IgD-negative memory B cell (primary cell): ENCODE data around the gene FRMD4A. TPM values are rescaled to one million over a fixed set of nuclear protein-coding genes. Genes with fewer than 3 reads are reported as not detected.

ENCODE experiments used
- H3K27ac Mint-ChIP-seq, 3 donors: one replicate each; pipeline ENCODE4 v1.8.0; 2020 to 2022; ENCODE audit warnings: mild to moderate bottlenecking in 3 of 3, mixed read lengths in 3 of 3, moderate library complexity in 1 of 3
- H3K27me3 Mint-ChIP-seq: one replicate; pipeline ENCODE4 v1.8.0; 2021; ENCODE audit warnings: mixed read lengths
- H3K36me3 Mint-ChIP-seq: one replicate; pipeline ENCODE4 v1.8.0; 2020; ENCODE audit warnings: mild to moderate bottlenecking, mixed read lengths
- H3K4me1 Mint-ChIP-seq, 3 donors: one replicate each; pipeline ENCODE4 v1.8.0; 2020 to 2022; ENCODE audit warnings: mixed read lengths in 3 of 3, mild to moderate bottlenecking in 1 of 3
- H3K4me3 Mint-ChIP-seq, 4 donors: one replicate each; pipeline ENCODE4 v1.8.0; 2020 to 2022; ENCODE audit warnings: mild to moderate bottlenecking in 4 of 4, mixed read lengths in 4 of 4, moderate library complexity in 3 of 4
- H3K9me3 Mint-ChIP-seq, 3 donors: one replicate each; pipeline ENCODE4 v1.8.0; 2020 to 2021; ENCODE audit warnings: mixed read lengths in 3 of 3, mild to moderate bottlenecking in 1 of 3
- polyA plus RNA-seq: library from polyadenylated mRNA; unstranded; fragments of 300-500 nt; fragmentation: Illumina TruSeq; gene quantifications from one replicate; pipeline ENCODE4 v1.2.3, GENCODE V29; 2021

FRMD4A gene
- polyA plus RNA-seq, 1 donor from 2014 or later = 1.7 TPM

DNA sequence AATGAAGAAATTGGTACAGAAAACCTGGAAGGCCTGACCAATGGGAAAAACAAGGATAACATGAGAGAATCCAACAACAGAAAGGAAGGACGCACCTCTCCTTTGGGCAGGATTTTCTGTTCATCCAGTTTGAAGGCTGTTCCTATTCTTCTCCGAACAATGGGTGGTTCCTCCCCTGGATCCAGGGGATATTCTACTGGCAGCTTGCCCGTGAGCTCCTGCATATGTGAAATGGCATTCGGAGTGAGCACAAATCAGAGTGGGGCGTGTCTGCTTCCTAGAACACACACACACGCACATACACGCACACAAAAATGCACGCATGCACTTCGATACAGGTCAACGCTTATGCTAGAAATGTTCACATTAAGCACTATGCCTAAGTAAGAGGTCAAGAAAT is 660.4 kb downstream of the FRMD4A start:
- H3K27me3 Mint-ChIP-seq = no peaks in the 10 kb centered on the region
- no peak overlapping the region for H3K4me3 Mint-ChIP-seq
- no peaks in the 10 kb centered on the region for H3K9me3 Mint-ChIP-seq
- H3K4me1 Mint-ChIP-seq = no peaks in the 10 kb centered on the region
- H3K27ac Mint-ChIP-seq = no peak overlapping the region
- H3K36me3 Mint-ChIP-seq = peaks cover 10% of the 10 kb centered on the region

DNA sequence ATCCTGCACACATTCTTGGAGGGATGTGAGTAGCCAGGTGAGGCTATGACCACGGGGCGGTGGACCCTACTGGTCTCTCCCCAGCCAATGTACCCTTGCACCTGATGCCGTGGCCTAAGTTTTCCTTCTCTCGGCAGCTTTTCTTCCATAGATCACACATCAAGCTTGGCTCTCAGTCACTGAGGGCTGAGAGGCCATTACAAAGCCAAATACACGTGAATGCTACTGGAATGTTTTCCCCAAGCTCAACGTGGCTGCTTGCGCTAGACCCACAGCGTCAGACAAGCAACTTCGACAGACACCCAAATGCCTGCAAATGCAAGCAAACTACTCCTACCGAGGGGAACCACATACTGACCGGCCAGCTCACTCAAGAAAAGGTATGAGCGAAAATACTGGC is 660.8 kb downstream of the FRMD4A start:
- H3K27ac Mint-ChIP-seq = no peak overlapping the region

DNA sequence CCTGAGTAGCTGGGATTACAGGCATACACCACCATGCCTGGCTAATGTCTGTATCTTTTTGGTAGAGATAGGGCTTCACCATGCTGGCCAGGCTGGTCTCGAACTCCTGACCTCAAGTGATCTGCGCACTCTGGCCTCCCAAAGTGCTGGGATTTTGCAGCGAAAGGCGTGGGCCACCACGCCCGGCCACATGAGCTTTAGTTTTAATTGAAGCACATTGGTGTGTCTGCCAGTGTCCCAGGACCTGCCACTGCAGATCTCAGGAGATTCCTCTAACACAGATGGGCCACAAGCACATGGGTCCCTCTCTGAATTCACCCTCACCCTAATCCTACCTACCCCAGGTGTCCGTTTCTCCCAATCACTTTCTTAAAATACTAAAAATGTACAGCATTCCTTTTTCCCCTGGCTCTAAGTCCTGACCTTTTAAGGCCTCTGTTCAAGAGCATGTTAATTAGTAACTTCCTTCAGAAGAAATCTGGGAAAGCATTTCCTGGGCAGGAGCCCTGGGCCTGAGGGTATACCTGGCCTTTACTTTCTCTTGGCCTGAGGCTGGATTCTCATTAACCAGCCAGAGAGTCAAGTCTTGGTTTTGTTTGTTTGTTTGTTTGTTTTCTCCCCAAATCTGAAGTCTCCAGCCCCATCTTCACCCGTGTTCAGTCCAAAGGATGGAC is 661.4 kb downstream of the FRMD4A start:
- Mint-ChIP-seq H3K27ac (no peak overlapping the region), H3K36me3 (peaks cover 12% of the 10 kb centered on the region), H3K9me3 (no peaks in the 10 kb centered on the region), H3K27me3 (no peaks in the 10 kb centered on the region), H3K4me1 (no peaks in the 10 kb centered on the region), H3K4me3 (peak overlapping the region in 1 of 4 donors; percentile 52)

More for the DNA sequence above, 660.8 kb downstream of the FRMD4A start:
- peaks cover 12% of the 10 kb centered on the region for H3K36me3 Mint-ChIP-seq
- no peak overlapping the region for H3K4me3 Mint-ChIP-seq
- H3K4me1 Mint-ChIP-seq = no peaks in the 10 kb centered on the region
- H3K9me3 Mint-ChIP-seq = no peaks in the 10 kb centered on the region
- H3K27me3 Mint-ChIP-seq = no peaks in the 10 kb centered on the region

DNA sequence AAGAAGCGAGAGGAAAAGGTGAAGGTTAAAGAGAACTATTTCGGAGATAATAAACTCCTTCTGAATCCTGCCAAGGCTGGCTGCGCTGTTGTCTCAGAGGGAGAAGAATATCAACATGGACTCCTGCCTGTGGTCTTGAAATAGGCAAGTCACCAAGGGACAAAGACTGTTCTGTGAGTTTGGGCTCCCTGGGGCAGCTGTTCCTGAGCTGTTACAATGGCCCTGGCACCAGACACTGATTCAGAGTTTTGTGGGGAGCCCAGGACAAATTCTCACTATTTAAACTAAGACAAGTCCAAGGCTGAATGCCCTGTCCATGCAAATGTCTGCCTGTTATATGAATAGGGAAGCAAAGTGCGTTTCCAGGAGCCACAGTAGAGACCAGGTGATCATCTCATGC is 662.6 kb downstream of the FRMD4A start:
- no peak overlapping the region for H3K4me3 Mint-ChIP-seq

DNA sequence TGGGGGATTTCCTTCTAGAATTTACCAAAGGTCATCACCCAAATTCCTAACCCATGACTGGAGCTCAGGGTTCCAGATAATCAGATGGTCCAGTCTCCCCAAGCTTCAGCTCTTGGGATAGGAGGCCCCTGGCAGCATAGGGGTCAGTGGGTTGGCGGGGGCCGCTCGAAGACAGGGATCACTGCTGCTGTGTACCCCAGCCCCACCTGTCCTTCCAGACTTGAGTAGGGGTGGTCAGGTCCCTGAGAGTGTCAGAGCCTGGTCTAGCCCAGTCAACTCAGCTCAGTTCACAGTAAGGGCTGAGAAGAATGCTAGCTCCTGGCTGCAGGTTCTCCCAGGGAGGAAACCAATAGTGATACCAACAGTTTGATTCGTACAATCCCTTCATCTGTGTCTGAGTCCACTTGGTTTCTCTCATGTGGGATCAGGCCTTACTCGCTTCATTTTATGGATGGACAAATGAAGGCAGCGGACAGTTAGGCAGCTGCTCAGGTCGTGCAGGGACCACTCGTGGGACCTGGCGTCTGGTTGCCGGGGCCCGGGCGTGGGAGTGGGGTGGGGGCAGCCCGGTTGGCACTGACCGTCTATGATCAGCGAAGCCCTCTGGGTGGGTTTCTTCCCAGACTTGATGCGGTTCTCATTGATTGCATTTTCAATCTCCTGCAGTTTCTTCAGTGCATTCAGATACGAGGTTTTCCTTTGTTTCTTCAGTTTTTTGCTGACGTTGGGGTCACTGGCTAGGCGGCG is 665.0 kb downstream of the FRMD4A start:
- H3K27me3 Mint-ChIP-seq = no peaks in the 10 kb centered on the region
- H3K4me3 Mint-ChIP-seq = no peak overlapping the region
- no peaks in the 10 kb centered on the region for H3K4me1 Mint-ChIP-seq
- no peaks in the 10 kb centered on the region for H3K9me3 Mint-ChIP-seq
- H3K36me3 Mint-ChIP-seq = peaks cover 10% of the 10 kb centered on the region
- H3K27ac Mint-ChIP-seq = no peak overlapping the region

More for the DNA sequence above, 662.6 kb downstream of the FRMD4A start:
- Mint-ChIP-seq H3K27ac (peak overlapping the region in 1 of 3 donors; percentile 26), H3K9me3 (no peaks in the 10 kb centered on the region), H3K4me1 (no peaks in the 10 kb centered on the region), H3K27me3 (no peaks in the 10 kb centered on the region), H3K36me3 (peaks cover 11% of the 10 kb centered on the region)

DNA sequence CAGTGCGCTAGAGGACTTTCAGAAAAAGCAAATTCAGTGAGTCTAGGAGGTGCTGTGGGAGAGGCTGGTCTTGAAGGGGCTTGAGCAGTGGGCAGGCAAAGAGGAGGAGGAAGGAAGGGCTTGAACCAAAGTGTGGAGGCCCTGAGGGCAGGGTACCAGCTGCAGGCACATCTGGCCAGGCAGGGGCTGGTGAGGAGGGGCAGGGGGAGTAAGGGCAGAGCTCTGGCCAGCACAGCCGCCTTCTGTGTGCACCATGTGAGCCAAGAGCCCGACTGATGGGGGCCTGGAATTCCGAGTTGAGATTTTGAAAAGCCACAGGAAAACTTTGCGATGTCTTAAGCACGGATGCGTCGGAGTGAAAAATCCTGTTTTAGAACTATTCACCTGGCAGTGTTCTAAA is 669.5 kb downstream of the FRMD4A start:
- Mint-ChIP-seq H3K36me3 (peaks cover 5% of the 10 kb centered on the region), H3K27ac (no peak overlapping the region), H3K27me3 (no peaks in the 10 kb centered on the region), H3K9me3 (no peaks in the 10 kb centered on the region), H3K4me3 (peak overlapping the region in 1 of 4 donors; percentile 40), H3K4me1 (peaks cover 0 to 9% (median 6%) of the 10 kb centered on the region in 3 donors)

DNA sequence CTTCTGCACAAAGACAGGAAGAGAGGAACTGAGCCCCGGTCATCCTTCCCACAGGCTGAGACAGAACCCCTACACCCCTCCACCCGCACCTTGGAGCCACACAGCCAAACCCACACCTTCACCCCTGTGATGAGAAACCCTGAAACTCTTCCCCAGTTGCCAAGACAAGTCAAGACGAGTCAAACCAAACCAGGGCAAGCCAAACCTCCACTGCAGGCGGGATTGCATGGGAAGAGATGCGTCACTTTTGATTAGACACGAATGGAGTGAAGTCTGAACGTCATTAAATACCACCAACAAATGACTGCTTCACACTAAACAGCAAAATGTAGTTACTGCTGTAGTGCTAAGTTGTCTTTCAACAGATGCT is 670.2 kb downstream of the FRMD4A start:
- H3K36me3 Mint-ChIP-seq = peaks cover 5% of the 10 kb centered on the region
- peak overlapping the region in 1 of 3 donors; percentile 64 for H3K27ac Mint-ChIP-seq
- peak overlapping the region in 1 of 4 donors; percentile 88 for H3K4me3 Mint-ChIP-seq
- H3K4me1 Mint-ChIP-seq = peaks cover 0 to 9% (median 6%) of the 10 kb centered on the region in 3 donors
- H3K27me3 Mint-ChIP-seq = no peaks in the 10 kb centered on the region
- H3K9me3 Mint-ChIP-seq = no peaks in the 10 kb centered on the region

DNA sequence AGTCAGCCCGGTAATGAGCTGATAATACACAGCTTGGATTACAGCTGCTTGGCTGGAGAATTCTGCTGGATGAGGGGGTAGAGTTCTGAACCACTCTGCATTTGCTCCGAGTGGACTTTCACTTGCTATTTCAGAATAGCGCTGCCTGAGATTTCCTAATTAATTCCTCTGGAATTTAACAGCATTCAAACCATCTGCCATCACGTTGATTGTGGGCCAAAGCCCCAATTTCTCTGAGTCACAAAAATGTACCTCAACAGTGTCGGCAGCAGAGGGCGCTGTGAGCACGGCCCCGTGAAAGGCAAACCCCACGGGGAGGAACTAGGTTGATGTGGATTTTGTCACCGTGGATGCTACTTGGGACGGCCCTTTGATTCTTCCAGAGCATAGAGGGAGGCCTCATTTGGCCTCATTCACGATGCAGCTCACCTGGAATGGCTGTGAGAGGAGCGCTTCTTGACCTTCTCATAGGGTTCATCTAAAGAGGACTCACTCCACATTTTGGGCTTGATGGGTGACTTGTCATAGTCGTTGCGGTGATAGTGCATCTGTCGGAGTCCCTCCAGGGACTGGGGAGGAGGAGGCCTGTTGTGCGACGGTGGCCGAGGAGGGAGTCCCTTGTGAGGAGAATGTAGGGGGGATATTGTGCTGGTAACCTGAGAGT is 670.7 kb downstream of the FRMD4A start:
- Mint-ChIP-seq H3K36me3 (peaks cover 3% of the 10 kb centered on the region), H3K4me3 (peak overlapping the region in 2 of 4 donors; percentile 76 to 88), H3K27ac (no peak overlapping the region)

DNA sequence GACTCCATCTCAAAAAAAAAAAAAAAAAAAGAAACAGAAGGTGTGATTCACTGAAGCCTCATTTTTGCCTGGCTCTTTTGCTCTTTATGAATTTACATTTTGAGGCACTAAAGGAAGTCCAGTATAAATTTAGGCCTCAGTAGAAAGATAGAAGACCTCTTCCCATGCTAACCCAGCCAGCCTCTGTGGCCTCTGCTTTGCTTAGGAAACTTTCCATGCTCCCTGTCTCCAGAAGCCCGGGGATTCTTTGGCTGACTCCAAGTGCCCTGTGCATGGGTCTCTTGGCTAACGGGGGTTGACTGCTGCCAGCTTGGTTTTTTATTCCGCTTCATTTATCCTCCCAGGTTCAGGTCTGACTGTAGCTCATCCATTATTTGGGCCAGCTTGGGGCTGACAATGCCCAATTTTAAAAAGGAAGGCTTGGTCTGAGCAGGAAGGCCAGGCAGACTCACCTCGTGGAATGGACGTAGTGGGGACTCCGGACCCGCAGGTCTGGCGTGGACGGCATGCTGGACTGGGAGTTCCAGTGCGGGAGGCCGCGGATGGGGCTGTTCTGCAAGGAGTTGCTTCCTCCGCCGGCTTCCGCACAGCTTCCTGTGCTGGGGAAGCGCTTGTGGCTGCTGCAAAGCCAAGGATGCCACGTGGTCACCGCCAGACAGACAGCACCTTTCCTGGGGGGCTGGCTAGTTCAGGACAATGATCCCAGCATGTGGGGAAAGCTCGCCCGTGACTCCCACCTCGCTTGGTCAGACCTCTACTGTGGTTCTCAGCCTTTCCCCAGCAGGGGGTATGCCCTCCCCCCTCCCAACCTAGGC is 671.6 kb downstream of the FRMD4A start:
- Mint-ChIP-seq H3K9me3 (no peaks in the 10 kb centered on the region), H3K36me3 (peaks cover 2% of the 10 kb centered on the region), H3K27ac (no peak overlapping the region), H3K27me3 (no peaks in the 10 kb centered on the region), H3K4me1 (peaks cover 0 to 9% (median 6%) of the 10 kb centered on the region in 3 donors), H3K4me3 (peak overlapping the region in 1 of 4 donors; percentile 45)

More for the DNA sequence above, 670.7 kb downstream of the FRMD4A start:
- Mint-ChIP-seq H3K27me3 (no peaks in the 10 kb centered on the region), H3K9me3 (no peaks in the 10 kb centered on the region), H3K4me1 (peaks cover 0 to 9% (median 6%) of the 10 kb centered on the region in 3 donors)

DNA sequence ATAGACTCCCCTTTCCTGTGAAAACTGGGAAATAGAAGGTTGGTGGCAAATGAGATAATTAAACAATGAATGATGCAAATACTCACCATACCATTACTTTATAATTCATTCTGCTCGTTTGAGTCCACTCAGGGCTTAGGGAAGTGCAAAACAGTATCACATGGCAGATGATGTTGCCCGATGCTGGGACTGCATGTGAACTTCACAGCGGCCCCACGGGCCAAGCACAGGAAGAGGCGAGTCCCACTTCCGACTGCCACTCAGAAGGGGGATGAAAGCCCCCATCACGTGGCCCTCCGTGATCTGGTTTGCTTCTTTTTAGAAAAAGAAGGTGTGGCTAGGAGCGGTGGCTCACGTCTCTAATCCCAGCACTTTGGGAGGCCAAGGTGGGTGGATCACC is 672.5 kb downstream of the FRMD4A start:
- H3K27ac Mint-ChIP-seq = no peak overlapping the region
- peaks cover 0 to 9% (median 6%) of the 10 kb centered on the region in 3 donors for H3K4me1 Mint-ChIP-seq
- H3K27me3 Mint-ChIP-seq = no peaks in the 10 kb centered on the region
- H3K36me3 Mint-ChIP-seq = peaks cover 2% of the 10 kb centered on the region
- H3K4me3 Mint-ChIP-seq = no peak overlapping the region
- H3K9me3 Mint-ChIP-seq = no peaks in the 10 kb centered on the region

DNA sequence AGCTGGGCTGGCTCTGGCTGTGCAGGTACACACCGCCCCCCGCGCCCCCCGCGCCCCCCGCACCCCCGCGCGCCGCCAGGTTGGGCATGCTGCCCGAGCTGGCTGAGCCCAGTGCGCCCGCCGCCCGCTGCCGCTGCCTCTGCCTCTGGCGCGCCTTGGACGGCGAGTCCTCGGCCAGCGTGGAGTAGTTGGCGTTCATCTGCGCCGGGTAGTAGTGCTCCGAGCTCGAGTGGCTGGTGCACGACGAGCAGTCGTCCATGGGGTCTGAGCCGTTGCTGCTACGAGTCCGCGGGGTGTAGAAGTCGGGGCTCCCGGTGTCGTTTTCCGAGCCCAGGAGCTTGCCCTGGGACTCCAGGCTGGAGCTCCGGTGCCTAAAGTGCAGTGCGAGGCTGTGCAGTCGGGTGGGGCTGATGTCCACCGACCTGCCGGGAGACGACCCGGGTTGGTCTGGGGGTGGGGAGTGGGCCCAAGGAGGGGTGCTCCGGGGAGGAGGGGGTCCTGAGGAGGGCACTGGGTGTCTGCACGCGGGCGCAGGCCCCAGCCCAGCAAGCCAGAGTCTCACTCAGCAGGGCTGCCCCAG is 673.5 kb downstream of the FRMD4A start:
- H3K27ac Mint-ChIP-seq = no peak overlapping the region
- H3K27me3 Mint-ChIP-seq = no peaks in the 10 kb centered on the region
- peaks cover 2% of the 10 kb centered on the region for H3K36me3 Mint-ChIP-seq
- peaks cover 0 to 9% (median 6%) of the 10 kb centered on the region in 3 donors for H3K4me1 Mint-ChIP-seq
- H3K4me3 Mint-ChIP-seq = no peak overlapping the region
- H3K9me3 Mint-ChIP-seq = no peaks in the 10 kb centered on the region

DNA sequence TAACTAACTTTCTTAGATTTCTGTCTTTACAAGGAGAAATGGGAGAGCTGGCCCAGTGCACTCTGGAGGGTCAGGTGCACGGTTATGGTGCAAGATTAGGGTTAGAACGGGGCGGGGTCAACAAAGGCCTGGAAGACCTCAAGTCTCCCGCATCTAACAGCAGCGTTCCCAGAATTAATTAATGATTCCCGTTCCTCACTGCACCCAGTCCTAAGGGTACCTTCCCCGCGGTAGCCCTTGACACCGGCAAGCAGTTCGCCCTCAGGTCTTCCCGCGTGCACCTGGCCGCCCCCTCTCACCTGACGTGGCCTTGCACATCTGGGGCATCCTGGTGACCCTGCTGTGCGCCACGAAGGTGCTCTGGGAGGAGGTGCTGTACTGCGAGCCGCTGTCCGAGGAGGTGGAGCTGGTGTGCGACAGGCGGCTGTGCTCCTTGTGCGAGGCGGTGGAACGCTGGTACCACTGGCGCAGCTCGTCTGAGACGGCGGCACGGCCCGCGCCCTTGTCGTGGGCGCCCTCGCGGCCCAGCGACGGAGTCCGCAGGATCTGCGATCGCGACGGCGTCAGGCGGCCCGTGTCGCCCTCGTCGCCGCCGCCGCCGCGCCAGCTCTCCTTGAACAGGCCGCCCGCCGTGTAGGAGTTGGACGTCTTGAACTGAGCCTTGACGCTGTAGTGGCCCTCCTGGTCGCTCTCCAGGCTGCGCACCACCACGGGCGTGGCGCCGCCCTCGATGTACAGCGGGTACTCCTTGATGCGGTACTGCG is 674.2 kb downstream of the FRMD4A start:
- H3K27me3 Mint-ChIP-seq = no peaks in the 10 kb centered on the region
- peak overlapping the region in 1 of 4 donors; percentile 12 for H3K4me3 Mint-ChIP-seq
- peaks cover 2% of the 10 kb centered on the region for H3K36me3 Mint-ChIP-seq
- H3K4me1 Mint-ChIP-seq = peaks cover 0 to 9% (median 6%) of the 10 kb centered on the region in 3 donors
- H3K9me3 Mint-ChIP-seq = no peaks in the 10 kb centered on the region
- no peak overlapping the region for H3K27ac Mint-ChIP-seq

DNA sequence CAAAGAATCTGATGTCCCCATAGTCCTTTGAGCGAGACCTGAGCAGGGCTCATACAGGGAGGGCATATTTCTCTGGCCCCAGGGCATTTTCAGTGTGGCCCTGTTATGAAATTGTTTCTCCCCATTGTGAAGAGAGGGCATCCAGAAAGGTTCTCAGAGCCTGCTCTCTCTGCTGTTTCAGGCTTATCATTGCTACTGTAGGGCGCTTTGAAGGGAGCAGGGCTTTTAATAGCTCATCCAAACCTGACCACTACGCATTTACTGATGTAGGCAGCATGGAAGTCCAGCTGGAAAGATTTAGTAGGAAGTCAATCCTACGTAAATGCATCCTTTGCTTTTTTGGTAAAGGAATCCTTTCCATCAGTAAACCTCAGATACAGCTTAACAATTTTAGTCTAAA is 675.9 kb downstream of the FRMD4A start:
- peaks cover 0 to 4% (median under 1%) of the 10 kb centered on the region in 3 donors for H3K4me1 Mint-ChIP-seq
- H3K27ac Mint-ChIP-seq = no peak overlapping the region
- no peaks in the 10 kb centered on the region for H3K36me3 Mint-ChIP-seq
- no peaks in the 10 kb centered on the region for H3K27me3 Mint-ChIP-seq
- no peaks in the 10 kb centered on the region for H3K9me3 Mint-ChIP-seq
- no peak overlapping the region for H3K4me3 Mint-ChIP-seq
